SJSA1 (cell line): ENCODE results near the gene DNAH6. TPM values are rescaled to one million over a fixed set of nuclear protein-coding genes. Genes with fewer than 3 reads are reported as not detected.

Experiments used
- DNase-seq, 2 experiments: peaks; one replicate each; pipeline ENCODE4 v3.0.0-alpha.2; 2015 to 2020; ENCODE audit warnings: low spot score in 2 of 2, low read depth in 1 of 2
- H3K27ac ChIP-seq: fragments of 250-450 bp; sonication (Bioruptor Pico); 2 replicates; pipeline ENCODE4 v1.5.1; 2020; ENCODE audit warnings: mild to moderate bottlenecking, moderate library complexity
- H3K27me3 ChIP-seq: fragments of 250-450 bp; sonication (Bioruptor Pico); replicated peaks from 2 replicates; pipeline ENCODE4 v1.5.1; 2020; ENCODE audit warnings: mild to moderate bottlenecking, moderate library complexity
- H3K36me3 ChIP-seq: fragments of 250-450 bp; sonication (Bioruptor Pico); 2 replicates; pipeline ENCODE4 v1.5.1; 2020; ENCODE audit warnings: mild to moderate bottlenecking
- H3K4me1 ChIP-seq: fragments of 250-450 bp; sonication (Bioruptor Pico); replicated peaks from 2 replicates; pipeline ENCODE4 v1.6.1; 2021; ENCODE audit warnings: mild to moderate bottlenecking
- H3K4me3 ChIP-seq: fragments of 250-450 bp; sonication (Bioruptor Pico); 2 replicates; pipeline ENCODE4 v1.5.1; 2020; ENCODE audit warnings: mild to moderate bottlenecking
- H3K9me3 ChIP-seq: fragments of 250-450 bp; sonication (Bioruptor Pico); replicated peaks from 2 replicates; pipeline ENCODE4 v1.5.1; 2020; ENCODE audit warnings: mild to moderate bottlenecking
- total RNA-seq: library from RNA; depleted of rRNA; stranded (reverse); fragments of >200 nt; shearing (Covaris generic); gene quantifications from 2 replicates; pipeline ENCODE4 v1.2.3, GENCODE V29; 2014

Gene DNAH6
- total RNA-seq, 1 experiment from 2014 or later = 0.58 TPM

- no peak overlapping the region for H3K4me3 ChIP-seq
- peaks cover 46% of the 10 kb centered on the region for H3K4me1 ChIP-seq
- no peaks in the 10 kb centered on the region for H3K36me3 ChIP-seq
- peak in 1 of 2 experiments; percentile 19 for DNase-seq
- no peaks in the 10 kb centered on the region for H3K27me3 ChIP-seq
- H3K27ac ChIP-seq = peak overlapping the region; percentile 91
- H3K9me3 ChIP-seq = no peaks in the 10 kb centered on the region
Measured at GRCh38 chr2:84805250-84805958, 289.1 kb downstream of the DNAH6 start.

GRCh38 chr2:84807063-84807485 lies 290.8 kb downstream of the DNAH6 start:
- Histone ChIP-seq H3K27ac (peak overlapping the region; percentile 91), H3K4me1 (peaks cover 43% of the 10 kb centered on the region), H3K36me3 (no peaks in the 10 kb centered on the region), H3K9me3 (no peaks in the 10 kb centered on the region), H3K4me3 (no peak overlapping the region), H3K27me3 (no peaks in the 10 kb centered on the region)
- DNase-seq = peak; percentile 96 to 97

GRCh38 chr2:84808279-84808678 lies 292.0 kb downstream of the DNAH6 start:
- Histone ChIP-seq H3K27ac (peak overlapping the region; percentile 91), H3K36me3 (no peaks in the 10 kb centered on the region), H3K27me3 (no peaks in the 10 kb centered on the region), H3K4me3 (no peak overlapping the region), H3K4me1 (peaks cover 43% of the 10 kb centered on the region), H3K9me3 (no peaks in the 10 kb centered on the region)
- DNase-seq = no peak

- no peaks in the 10 kb centered on the region for H3K36me3 ChIP-seq
- no peak overlapping the region for H3K4me3 ChIP-seq
- no peak overlapping the region for H3K27ac ChIP-seq
- peaks cover 33% of the 10 kb centered on the region for H3K4me1 ChIP-seq
- DNase-seq = no peak
- H3K27me3 ChIP-seq = no peaks in the 10 kb centered on the region
- H3K9me3 ChIP-seq = no peaks in the 10 kb centered on the region
Measured at GRCh38 chr2:84811839-84812431, 295.6 kb downstream of the DNAH6 start.

- Histone ChIP-seq H3K36me3 (no peaks in the 10 kb centered on the region), H3K9me3 (no peaks in the 10 kb centered on the region), H3K27ac (no peak overlapping the region), H3K27me3 (no peaks in the 10 kb centered on the region), H3K4me1 (peaks cover 13% of the 10 kb centered on the region), H3K4me3 (no peak overlapping the region)
- peak in 1 of 2 experiments; percentile 49 for DNase-seq
Measured at GRCh38 chr2:84815146-84815545, 298.8 kb downstream of the DNAH6 start.

- Histone ChIP-seq H3K27ac (no peak overlapping the region), H3K36me3 (no peaks in the 10 kb centered on the region), H3K9me3 (no peaks in the 10 kb centered on the region), H3K4me3 (no peak overlapping the region), H3K4me1 (peaks cover 13% of the 10 kb centered on the region), H3K27me3 (no peaks in the 10 kb centered on the region)
- DNase-seq = no peak
Measured at GRCh38 chr2:84816426-84817026, 300.2 kb downstream of the DNAH6 start.

- no peaks in the 10 kb centered on the region for H3K36me3 ChIP-seq
- no peaks in the 10 kb centered on the region for H3K9me3 ChIP-seq
- no peak overlapping the region for H3K4me3 ChIP-seq
- H3K27me3 ChIP-seq = no peaks in the 10 kb centered on the region
- DNase-seq = no peak
- H3K27ac ChIP-seq = no peak overlapping the region
- H3K4me1 ChIP-seq = peaks cover 13% of the 10 kb centered on the region
Measured at GRCh38 chr2:84817239-84817655, 300.9 kb downstream of the DNAH6 start.

GRCh38 chr2:84821806-84822205 lies 305.5 kb downstream of the DNAH6 start:
- H3K27me3 ChIP-seq = no peaks in the 10 kb centered on the region
- no peak for DNase-seq
- H3K36me3 ChIP-seq = no peaks in the 10 kb centered on the region
- H3K27ac ChIP-seq = no peak overlapping the region
- no peak overlapping the region for H3K4me3 ChIP-seq
- H3K4me1 ChIP-seq = no peaks in the 10 kb centered on the region
- H3K9me3 ChIP-seq = no peaks in the 10 kb centered on the region

GRCh38 chr2:84823229-84823628 lies 306.9 kb downstream of the DNAH6 start:
- Histone ChIP-seq H3K4me3 (no peak overlapping the region), H3K9me3 (no peaks in the 10 kb centered on the region), H3K27ac (no peak overlapping the region), H3K36me3 (no peaks in the 10 kb centered on the region), H3K27me3 (no peaks in the 10 kb centered on the region), H3K4me1 (no peaks in the 10 kb centered on the region)
- no peak for DNase-seq

GRCh38 chr2:84823788-84824187 lies 307.5 kb downstream of the DNAH6 start:
- no peaks in the 10 kb centered on the region for H3K4me1 ChIP-seq
- no peak for DNase-seq

GRCh38 chr2:84827978-84828575 lies 311.8 kb downstream of the DNAH6 start:
- no peaks in the 10 kb centered on the region for H3K9me3 ChIP-seq
- H3K27ac ChIP-seq = no peak overlapping the region
- no peaks in the 10 kb centered on the region for H3K27me3 ChIP-seq
- no peaks in the 10 kb centered on the region for H3K36me3 ChIP-seq
- DNase-seq = no peak
- no peak overlapping the region for H3K4me3 ChIP-seq
- H3K4me1 ChIP-seq = peaks cover 21% of the 10 kb centered on the region

More at GRCh38 chr2:84823788-84824187, 307.5 kb downstream of the DNAH6 start:
- Histone ChIP-seq H3K9me3 (no peaks in the 10 kb centered on the region), H3K27me3 (no peaks in the 10 kb centered on the region), H3K27ac (no peak overlapping the region), H3K36me3 (no peaks in the 10 kb centered on the region), H3K4me3 (no peak overlapping the region)

GRCh38 chr2:84829693-84830092 lies 313.4 kb downstream of the DNAH6 start:
- no peak overlapping the region for H3K4me3 ChIP-seq
- no peak overlapping the region for H3K27ac ChIP-seq
- peaks cover 24% of the 10 kb centered on the region for H3K4me1 ChIP-seq
- H3K36me3 ChIP-seq = no peaks in the 10 kb centered on the region
- no peaks in the 10 kb centered on the region for H3K9me3 ChIP-seq
- no peak for DNase-seq
- H3K27me3 ChIP-seq = no peaks in the 10 kb centered on the region

- H3K27ac ChIP-seq = no peak overlapping the region
- H3K4me1 ChIP-seq = peaks cover 24% of the 10 kb centered on the region
- no peaks in the 10 kb centered on the region for H3K36me3 ChIP-seq
- H3K4me3 ChIP-seq = no peak overlapping the region
- H3K27me3 ChIP-seq = no peaks in the 10 kb centered on the region
- H3K9me3 ChIP-seq = no peaks in the 10 kb centered on the region
- peak; percentile 18 to 59 for DNase-seq
Measured at GRCh38 chr2:84830095-84830494, 313.8 kb downstream of the DNAH6 start.
